SK-N-SH (cell line): ENCODE measurements around the gene SLC5A11. TPM values are rescaled to one million over a fixed set of nuclear protein-coding genes. Genes with fewer than 3 reads are reported as not detected.
"Not testable (repeated sequence)": the region's sequence is repeated elsewhere in the genome, so short reads cannot be mapped to it uniquely, and the experiment has no call there.

Source experiments
- CTCF ChIA-PET: fragments of 300-600, 350-600 bp; formaldehyde crosslinking; extraction: SDS; loops from one replicate; lab custom pipeline; 2021; lab: Yijun Ruan, JAX
- POLR2A ChIA-PET: fragments of 350-600 bp; sonication (Branson Sonifier 250); formaldehyde crosslinking; extraction: SDS; loops from one replicate; lab custom pipeline; 2020; ENCODE audit warnings: antibody characterized with exemption, inconsistent platforms; lab: Yijun Ruan, JAX
- DNase-seq: peaks from one replicate; pipeline ENCODE4 v3.0.0; 2012
- H2AFZ ChIP-seq: fragments of 200-600 bp; sonication (generic); 2 replicates; pipeline ENCODE4 v1.8.1; 2016; ENCODE audit warnings: antibody characterized with exemption, mild to moderate bottlenecking, low read depth
- H3F3A ChIP-seq: fragments of 200-600 bp; sonication (generic); replicated peaks from 2 replicates; pipeline ENCODE3; 2016; ENCODE audit warnings: antibody characterized with exemption, mild to moderate bottlenecking; ENCODE audit not compliant: insufficient read depth
- H3K27ac ChIP-seq, 2 experiments: fragments of 200-500 bp in 1 of 2; fragments of 200-600 bp in 1 of 2; sonication (Bioruptor generic) in 1 of 2; sonication (generic), shearing (Covaris generic) in 1 of 2; 2 replicates each; pipeline versions ENCODE4 v1.5.1 to v1.6.1; 2014 to 2016; ENCODE audit warnings: low read depth in 2 of 2, inconsistent platforms in 1 of 2, low read length in 1 of 2, mild to moderate bottlenecking in 1 of 2, mixed read lengths in 1 of 2
- H3K27me3 ChIP-seq: fragments of 200-600 bp; sonication (generic), shearing (Covaris generic); 2 replicates; pipeline ENCODE4 v1.6.1; 2016; ENCODE audit warnings: mixed run types; ENCODE audit not compliant: insufficient read depth
- H3K36me3 ChIP-seq, 2 experiments: fragments of 200-500 bp in 1 of 2; fragments of 200-600 bp in 1 of 2; sonication (Bioruptor generic) in 1 of 2; sonication (generic) in 1 of 2; replicated peaks in 1 of 2; 2 replicates each; pipeline versions ENCODE3 to v1.5.1; 2014 to 2016; ENCODE audit warnings: low read length in 1 of 2, mild to moderate bottlenecking in 1 of 2; ENCODE audit not compliant: insufficient read depth in 2 of 2, control insufficient read depth in 1 of 2
- H3K4me1 ChIP-seq, 2 experiments: fragments of 200-500 bp in 1 of 2; fragments of 200-600 bp in 1 of 2; sonication (Bioruptor generic) in 1 of 2; sonication (generic), shearing (Covaris generic) in 1 of 2; 2 replicates each; pipeline versions ENCODE4 v1.5.1 to v1.6.1; 2014 to 2016; ENCODE audit warnings: low read depth in 1 of 2, low read length in 1 of 2, mixed run types in 1 of 2; ENCODE audit not compliant: insufficient read depth in 2 of 2, control insufficient read depth in 1 of 2
- H3K4me2 ChIP-seq: fragments of 200-600 bp; sonication (generic), shearing (Covaris generic); 2 replicates; pipeline ENCODE4 v1.6.1; 2017; ENCODE audit warnings: mixed run types
- H3K4me3 ChIP-seq, 2 experiments: fragments of 200-500 bp in 1 of 2; fragments of 200-600 bp in 1 of 2; sonication (Bioruptor generic) in 1 of 2; sonication (generic), shearing (Covaris generic) in 1 of 2; 2 replicates each; pipeline versions ENCODE4 v1.5.1 to v1.8.1; 2014 to 2016; ENCODE audit warnings: low read depth in 2 of 2, inconsistent platforms in 1 of 2, low read length in 1 of 2, mild to moderate bottlenecking in 1 of 2, mixed read lengths in 1 of 2, moderate library complexity in 1 of 2
- H3K79me2 ChIP-seq: fragments of 200-600 bp; sonication (generic); 2 replicates; pipeline ENCODE4 v1.8.1; 2017; ENCODE audit warnings: mild to moderate bottlenecking; ENCODE audit not compliant: insufficient read depth
- H3K9ac ChIP-seq: fragments of 200-600 bp; sonication (generic); 2 replicates; pipeline ENCODE4 v1.6.1; 2017; ENCODE audit warnings: mixed run types
- H3K9me2 ChIP-seq: fragments of 200-600 bp; sonication (generic); 2 replicates; pipeline ENCODE4 v1.6.1; 2017; ENCODE audit warnings: mixed run types
- H3K9me3 ChIP-seq: fragments of 200-600 bp; sonication (generic); 2 replicates; pipeline ENCODE4 v1.6.1; 2017; ENCODE audit warnings: mixed run types, mild to moderate bottlenecking, moderate library complexity
- H4K20me1 ChIP-seq: fragments of 200-600 bp; sonication (generic); 2 replicates; pipeline ENCODE4 v1.6.1; 2017; ENCODE audit warnings: mild to moderate bottlenecking, mixed run types; ENCODE audit not compliant: insufficient read depth
- ELF1 ChIP-seq: IDR thresholded peaks from 2 replicates; pipeline ENCODE4 v1.4.0; 2012
- EP300 ChIP-seq, 2 experiments: IDR thresholded peaks; 2 replicates each; pipeline versions ENCODE4 v1.4.0 to v1.6.1; 2012; ENCODE audit warnings: borderline replicate concordance in 1 of 2, low read depth in 1 of 2, low read length in 1 of 2
- EZH2phosphoT487 ChIP-seq: fragments of 200-600 bp; sonication (generic); IDR thresholded peaks from 2 replicates; pipeline ENCODE4 v1.6.1; 2017; ENCODE audit warnings: low read depth, mixed run types, mild to moderate bottlenecking, antibody characterized with exemption, moderate library complexity, borderline replicate concordance
- GABPA ChIP-seq: IDR thresholded peaks from 2 replicates; pipeline ENCODE4 v1.4.0; 2012; ENCODE audit warnings: low read depth, mild to moderate bottlenecking
- GATA2 ChIP-seq: sonication (generic); formaldehyde crosslinking; IDR thresholded peaks from 2 replicates; pipeline ENCODE4 v1.5.0; 2020; ENCODE audit warnings: mild to moderate bottlenecking, missing genetic modification reagents
- JUND ChIP-seq: IDR thresholded peaks from 2 replicates; pipeline ENCODE4 v1.4.0; 2012
- MXI1 ChIP-seq: IDR thresholded peaks from 2 replicates; pipeline ENCODE4 v1.6.1; 2012; ENCODE audit warnings: mild to moderate bottlenecking, low read depth, low read length, improper control_type of control experiment
- NFIC ChIP-seq: IDR thresholded peaks from 2 replicates; pipeline ENCODE4 v1.4.0; 2012; ENCODE audit warnings: borderline replicate concordance
- NRF1 ChIP-seq: IDR thresholded peaks from 2 replicates; pipeline ENCODE4 v1.6.1; 2012; ENCODE audit warnings: low read depth, mild to moderate bottlenecking, low read length
- RCOR1 ChIP-seq: fragments of 150-350 bp; IDR thresholded peaks from 2 replicates; pipeline ENCODE4 v1.6.1; 2017; ENCODE audit warnings: antibody characterized with exemption, low read length
- RFX5 ChIP-seq: IDR thresholded peaks from 2 replicates; pipeline ENCODE4 v1.6.1; 2012; ENCODE audit warnings: mild to moderate bottlenecking, improper control_type of control experiment, low read length
- SMC3 ChIP-seq: IDR thresholded peaks from 2 replicates; pipeline ENCODE4 v1.6.1; 2012; ENCODE audit warnings: low read depth, low read length, improper control_type of control experiment
- TAF1 ChIP-seq: IDR thresholded peaks from 2 replicates; pipeline ENCODE4 v1.6.1; 2012; ENCODE audit warnings: low read depth, mild to moderate bottlenecking, low read length, moderate library complexity, borderline replicate concordance
- TCF12 ChIP-seq: IDR thresholded peaks from 2 replicates; pipeline ENCODE4 v1.4.0; 2012
- YY1 ChIP-seq: IDR thresholded peaks from 2 replicates; pipeline ENCODE4 v1.4.0; 2012; ENCODE audit warnings: low read depth, mild to moderate bottlenecking
- WGBS: methylation state at CpG from one replicate; pipeline ENCODE4 v1.1.6; 2017; ENCODE audit warnings: low lambda C conversion rate; 5-methylcytosine and 5-hydroxymethylcytosine counted together
- polyA plus RNA-seq, 3 experiments: library from polyadenylated mRNA; depleted of rRNA; stranded (reverse); fragments of >200 nt; gene quantifications; 2 replicates each; pipeline ENCODE4 v1.2.3, GENCODE V29; 2012
- TF ChIP-seq, protein P1 (sequence below): IDR thresholded peaks from 2 replicates; pipeline ENCODE4 v1.4.0; 2012; ENCODE audit warnings: low read depth, borderline replicate concordance
- TF ChIP-seq, protein P2 (sequence below): IDR thresholded peaks from 2 replicates; pipeline ENCODE4 v1.4.0; 2012; ENCODE audit warnings: low read depth
- TF ChIP-seq, protein P3 (sequence below): IDR thresholded peaks from 2 replicates; pipeline ENCODE4 v1.4.0; 2012; ENCODE audit warnings: low read depth, borderline replicate concordance

SLC5A11 gene
- polyA plus RNA-seq, 1 of the 3 experiments (the other 2 are of a cell fraction), result not detected

DNA sequence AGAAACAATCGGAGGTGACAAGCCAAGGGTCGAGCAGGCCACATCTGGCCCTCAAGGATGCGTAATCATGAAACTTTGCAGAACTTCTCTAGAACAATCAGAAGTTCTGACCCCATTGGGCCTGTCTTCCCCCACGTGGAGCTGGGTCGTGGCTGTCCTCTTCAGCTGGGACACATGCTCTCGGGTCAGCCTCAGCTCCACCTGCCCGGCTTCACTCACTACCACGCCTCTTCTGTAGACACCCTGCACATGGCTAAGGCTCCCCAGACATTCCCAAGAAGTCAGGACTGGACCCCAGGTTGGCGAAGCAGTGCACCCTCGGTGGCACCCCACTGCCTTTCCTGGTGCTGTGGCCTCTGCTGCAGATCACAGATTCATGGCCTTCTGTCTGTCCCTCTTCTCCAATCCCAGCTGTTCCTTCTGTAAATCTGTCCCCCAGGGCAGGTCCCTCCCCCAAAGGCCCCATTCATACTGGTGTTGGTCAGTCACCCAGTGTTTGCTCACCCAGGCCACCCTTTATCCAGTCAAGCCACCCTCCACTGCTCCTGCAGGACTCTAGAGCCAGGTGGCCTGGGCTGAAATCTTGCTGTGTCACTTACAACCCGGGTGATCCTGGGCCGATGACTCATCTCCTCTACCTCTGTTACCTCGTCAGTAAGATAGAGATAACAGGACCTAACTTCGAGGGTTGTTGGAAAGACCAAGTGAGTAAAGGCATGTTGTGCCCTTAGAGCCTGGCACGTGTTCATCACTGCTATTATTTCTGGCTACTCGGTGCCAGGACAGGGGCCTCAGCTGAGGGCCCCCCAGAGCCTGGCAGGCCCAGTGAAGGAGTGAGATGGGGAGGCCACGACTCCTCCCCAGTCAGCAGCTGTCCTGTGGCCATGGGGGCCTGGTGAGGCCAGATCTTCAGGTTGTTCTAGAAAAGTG, 1.4 kb upstream of the SLC5A11 start (continued):
- TF ChIP-seq, protein P1, sequence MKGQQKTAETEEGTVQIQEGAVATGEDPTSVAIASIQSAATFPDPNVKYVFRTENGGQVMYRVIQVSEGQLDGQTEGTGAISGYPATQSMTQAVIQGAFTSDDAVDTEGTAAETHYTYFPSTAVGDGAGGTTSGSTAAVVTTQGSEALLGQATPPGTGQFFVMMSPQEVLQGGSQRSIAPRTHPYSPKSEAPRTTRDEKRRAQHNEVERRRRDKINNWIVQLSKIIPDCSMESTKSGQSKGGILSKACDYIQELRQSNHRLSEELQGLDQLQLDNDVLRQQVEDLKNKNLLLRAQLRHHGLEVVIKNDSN, result no peak
- TF ChIP-seq MXI1 (no peak), EZH2phosphoT487 (no peak), SMC3 (no peak), JUND (no peak), TCF12 (no peak), GABPA (no peak), NRF1 (no peak), RCOR1 (no peak)

DNA sequence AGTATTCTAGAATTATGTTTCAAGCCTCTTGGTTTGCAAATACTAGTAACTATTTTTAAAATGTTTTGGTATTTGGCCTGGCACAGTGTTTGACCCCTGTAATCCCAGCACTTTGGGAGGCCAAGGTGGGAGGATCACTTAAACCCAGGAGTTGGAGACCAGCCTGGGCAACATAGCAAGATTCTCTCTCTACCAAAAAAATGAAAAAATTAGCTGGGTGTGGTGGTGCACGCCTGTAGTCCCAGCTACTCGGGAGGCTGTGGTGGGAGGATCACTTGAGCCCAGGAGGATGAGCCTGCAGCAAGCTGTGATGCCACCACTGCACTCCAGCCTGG, 765 bp upstream of the SLC5A11 start:
- H3K9me2 ChIP-seq, POLR2A ChIA-PET, H3K9ac ChIP-seq, H3K79me2 ChIP-seq, H3K9me3 ChIP-seq, H3K27me3 ChIP-seq, H4K20me1 ChIP-seq, H3K4me2 ChIP-seq, CTCF ChIA-PET, H3K36me3 ChIP-seq, H2AFZ ChIP-seq, DNase-seq, H3K27ac ChIP-seq, H3K4me1 ChIP-seq, H3K4me3 ChIP-seq, H3F3A ChIP-seq: not testable (repeated sequence)
- WGBS, result 100% methylated on average over 2 of the region's 2 CpGs

DNA sequence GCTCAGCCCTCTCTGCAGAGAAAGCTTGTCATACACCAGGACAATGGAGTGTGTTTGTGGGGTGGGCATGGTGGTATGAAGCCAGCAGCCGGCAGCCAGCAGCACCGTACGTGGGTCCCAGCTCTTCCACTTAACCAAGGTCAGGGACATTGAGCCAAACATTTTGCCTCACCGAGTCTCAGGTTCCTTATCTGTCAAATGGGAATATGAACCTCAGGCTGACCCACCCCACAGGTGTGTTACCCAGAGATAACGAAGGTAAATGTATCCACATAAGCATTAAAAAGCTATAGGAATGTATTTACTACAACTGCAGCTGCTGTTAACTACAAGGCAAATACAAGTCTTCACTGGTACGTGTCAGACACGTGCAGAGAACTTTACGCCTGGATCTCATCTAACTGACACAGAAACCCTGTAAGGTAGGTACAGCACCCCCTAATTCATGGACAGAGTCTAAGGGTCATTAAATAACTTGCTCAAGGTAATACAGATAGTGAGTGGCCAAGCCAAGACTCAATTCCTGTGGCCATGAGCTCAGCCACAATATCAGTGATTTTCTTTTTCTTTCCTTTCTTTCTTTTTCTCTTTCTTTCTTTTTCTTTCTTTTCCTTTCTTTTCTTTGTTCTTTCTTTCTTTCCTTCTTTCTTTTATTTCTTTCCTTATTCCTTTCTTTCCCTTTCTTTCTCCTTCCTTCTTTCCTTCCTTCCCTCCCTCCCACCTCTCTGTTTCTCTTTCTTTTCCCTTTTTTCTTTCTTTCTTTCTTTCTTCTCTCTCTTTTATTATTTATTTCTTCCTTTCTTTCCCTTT, 990 bp downstream of the SLC5A11 start:
- ChIA-PET CTCF (interaction anchor here (0.9 to 1.0 kb wide), 2 partner anchors 12 to 29 kb away, joined by 3 read pairs; no protein-coding TSS in a partner anchor), POLR2A (interaction anchor here (0.7 kb wide), 1 partner anchor 379 kb away, joined by 3 read pairs; no protein-coding TSS in a partner anchor)
- no peak for DNase-seq
- TF ChIP-seq ELF1 (no peak), YY1 (no peak), JUND (no peak), EP300 (IDR thresholded peaks at IDR 0.05; ENCODE audit: borderline replicate concordance in 1 of 2, low read depth in 1 of 2, low read length in 1 of 2) (no peak), NRF1 (no peak), GABPA (no peak), NFIC (no peak), GATA2 (CRISPR knock-in tag) (no peak), TAF1 (no peak), RFX5 (no peak)
- TF ChIP-seq, protein P2, sequence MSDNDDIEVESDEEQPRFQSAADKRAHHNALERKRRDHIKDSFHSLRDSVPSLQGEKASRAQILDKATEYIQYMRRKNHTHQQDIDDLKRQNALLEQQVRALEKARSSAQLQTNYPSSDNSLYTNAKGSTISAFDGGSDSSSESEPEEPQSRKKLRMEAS, result no peak
- TF ChIP-seq, protein P3, sequence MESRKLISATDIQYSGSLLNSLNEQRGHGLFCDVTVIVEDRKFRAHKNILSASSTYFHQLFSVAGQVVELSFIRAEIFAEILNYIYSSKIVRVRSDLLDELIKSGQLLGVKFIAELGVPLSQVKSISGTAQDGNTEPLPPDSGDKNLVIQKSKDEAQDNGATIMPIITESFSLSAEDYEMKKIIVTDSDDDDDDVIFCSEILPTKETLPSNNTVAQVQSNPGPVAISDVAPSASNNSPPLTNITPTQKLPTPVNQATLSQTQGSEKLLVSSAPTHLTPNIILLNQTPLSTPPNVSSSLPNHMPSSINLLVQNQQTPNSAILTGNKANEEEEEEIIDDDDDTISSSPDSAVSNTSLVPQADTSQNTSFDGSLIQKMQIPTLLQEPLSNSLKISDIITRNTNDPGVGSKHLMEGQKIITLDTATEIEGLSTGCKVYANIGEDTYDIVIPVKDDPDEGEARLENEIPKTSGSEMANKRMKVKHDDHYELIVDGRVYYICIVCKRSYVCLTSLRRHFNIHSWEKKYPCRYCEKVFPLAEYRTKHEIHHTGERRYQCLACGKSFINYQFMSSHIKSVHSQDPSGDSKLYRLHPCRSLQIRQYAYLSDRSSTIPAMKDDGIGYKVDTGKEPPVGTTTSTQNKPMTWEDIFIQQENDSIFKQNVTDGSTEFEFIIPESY, result no peak
- no peaks in the 10 kb centered on the region for H3K79me2 ChIP-seq
- no peak overlapping the region for H3K9ac ChIP-seq
- peaks cover 15% of the 10 kb centered on the region for H3F3A ChIP-seq
- H2AFZ ChIP-seq, result no peak overlapping the region
- no peaks in the 10 kb centered on the region for H3K27me3 ChIP-seq
- H3K4me1 ChIP-seq, result peaks cover 0 to 8% of the 10 kb centered on the region in 2 experiments; a peak in 1 of 4 replicates
- H3K4me3 ChIP-seq, result no peak overlapping the region
- H4K20me1 ChIP-seq, result no peaks in the 10 kb centered on the region
- H3K9me2 ChIP-seq, result no peaks in the 10 kb centered on the region
- no peaks in the 10 kb centered on the region for H3K9me3 ChIP-seq
- H3K27ac ChIP-seq, result no peak overlapping the region
- no peak overlapping the region for H3K4me2 ChIP-seq
- H3K36me3 ChIP-seq, result no peaks in the 10 kb centered on the region
- 89% methylated on average over 8 of the region's 8 CpGs for WGBS
